Progenitor cell of endocrine pancreas (in vitro differentiated cells): ENCODE data around the gene UGT1A3. TPM values are rescaled to one million over a fixed set of nuclear protein-coding genes. Genes with fewer than 3 reads are reported as not detected.

Experiments used
- DNase-seq: peaks from one replicate; pipeline ENCODE4 v3.0.0; 2021; ENCODE audit warnings: low spot score; ENCODE audit not compliant: unreplicated experiment
- H3K27ac Mint-ChIP-seq: 2 replicates; pipeline ENCODE4 v1.8.0; 2021; ENCODE audit warnings: mild to moderate bottlenecking, moderate library complexity, mixed read lengths
- H3K27me3 Mint-ChIP-seq: 2 replicates; pipeline ENCODE4 v1.8.0; 2021; ENCODE audit warnings: mixed read lengths
- H3K36me3 Mint-ChIP-seq: 2 replicates; pipeline ENCODE4 v1.8.0; 2022; ENCODE audit warnings: mixed read lengths; ENCODE audit not compliant: insufficient read depth
- H3K4me1 Mint-ChIP-seq: 2 replicates; pipeline ENCODE4 v1.8.0; 2021; ENCODE audit warnings: low read depth, mixed read lengths
- H3K4me3 Mint-ChIP-seq: 2 replicates; pipeline ENCODE4 v1.8.0; 2021; ENCODE audit warnings: low read depth, mild to moderate bottlenecking, moderate library complexity, mixed read lengths
- H3K9me3 Mint-ChIP-seq: 2 replicates; pipeline ENCODE4 v1.8.0; 2021; ENCODE audit warnings: low read depth, mixed read lengths
- CTCF ChIP-seq: fragments of 200-600 bp; sonication (generic); IDR thresholded peaks from one replicate; pipeline ENCODE4 v1.5.0; 2021; ENCODE audit warnings: antibody characterized with exemption, mild to moderate bottlenecking; ENCODE audit not compliant: unreplicated experiment
- total RNA-seq: library from RNA; stranded (reverse); gene quantifications from 2 replicates; pipeline ENCODE4 v1.2.1, GENCODE V29; 2021

Gene UGT1A3
- total RNA-seq, 1 donor from 2014 or later: not detected

- Mint-ChIP-seq H3K27me3 (peaks cover 14% of the 10 kb centered on the region), H3K27ac (no peak overlapping the region), H3K4me3 (no peak overlapping the region), H3K4me1 (peaks cover 6% of the 10 kb centered on the region), H3K9me3 (no peaks in the 10 kb centered on the region), H3K36me3 (no peaks in the 10 kb centered on the region)
- TF ChIP-seq CTCF: no peak
- DNase-seq: no peak
Observed at GRCh38 chr2:233761040-233761769, 32.4 kb downstream of the UGT1A3 start.

GRCh38 chr2:233764264-233764663 lies 35.4 kb downstream of the UGT1A3 start:
- H3K27me3 Mint-ChIP-seq: peaks cover 22% of the 10 kb centered on the region
- no peak overlapping the region for H3K4me3 Mint-ChIP-seq
- no peak overlapping the region for H3K27ac Mint-ChIP-seq
- no peaks in the 10 kb centered on the region for H3K36me3 Mint-ChIP-seq
- H3K4me1 Mint-ChIP-seq: peaks cover 2% of the 10 kb centered on the region
- no peak for TF ChIP-seq CTCF
- H3K9me3 Mint-ChIP-seq: no peaks in the 10 kb centered on the region
- DNase-seq: no peak

- TF ChIP-seq CTCF: no peak
Observed at GRCh38 chr2:233764761-233765160, 35.9 kb downstream of the UGT1A3 start.

GRCh38 chr2:233766416-233766815 lies 37.6 kb downstream of the UGT1A3 start:
- Mint-ChIP-seq H3K27me3 (peaks cover 23% of the 10 kb centered on the region), H3K9me3 (no peaks in the 10 kb centered on the region), H3K4me1 (peaks cover 2% of the 10 kb centered on the region), H3K27ac (no peak overlapping the region), H3K36me3 (no peaks in the 10 kb centered on the region), H3K4me3 (no peak overlapping the region)
- TF ChIP-seq CTCF: no peak
- DNase-seq: no peak

More at GRCh38 chr2:233764761-233765160, 35.9 kb downstream of the UGT1A3 start:
- peaks cover 2% of the 10 kb centered on the region for H3K4me1 Mint-ChIP-seq
- DNase-seq: no peak
- no peaks in the 10 kb centered on the region for H3K9me3 Mint-ChIP-seq
- no peak overlapping the region for H3K27ac Mint-ChIP-seq
- H3K27me3 Mint-ChIP-seq: peaks cover 23% of the 10 kb centered on the region
- H3K36me3 Mint-ChIP-seq: no peaks in the 10 kb centered on the region
- no peak overlapping the region for H3K4me3 Mint-ChIP-seq

GRCh38 chr2:233768076-233768475 lies 39.2 kb downstream of the UGT1A3 start:
- Mint-ChIP-seq H3K4me1 (no peaks in the 10 kb centered on the region), H3K36me3 (no peaks in the 10 kb centered on the region), H3K4me3 (no peak overlapping the region), H3K27me3 (peaks cover 23% of the 10 kb centered on the region), H3K27ac (no peak overlapping the region), H3K9me3 (no peaks in the 10 kb centered on the region)
- no peak for DNase-seq
- TF ChIP-seq CTCF: no peak
